Right lobe of liver (tissue), 4 donors: Measurements from ENCODE around the gene LCE6A.

ENCODE experiments used
- POLR2A ChIP-seq: fragments of 450-650 bp; IDR thresholded peaks from one replicate; pipeline ENCODE4 v1.6.1; 2017; ENCODE audit warnings: antibody characterized with exemption, mild to moderate bottlenecking
- TF ChIP-seq, protein P1 (sequence below), 4 donors: fragments of 200-600 bp in 3 of 4; fragments of 450-650 bp in 1 of 4; IDR thresholded peaks; one replicate each; pipeline versions ENCODE4 v1.5.1 to v1.8.0; 2016 to 2022; ENCODE audit warnings: antibody characterized with exemption in 4 of 4, mild to moderate bottlenecking in 2 of 4
- donor health status: DM: no; HTN: no; CAD: no.
- donor health status: DM: no; HTN: no; CAD: no.
- donor health status: DM: no; HTN: yes; CAD: no.

GRCh38 chr1:152842556-152842955, at the start of gene LCE6A:
- TF ChIP-seq, protein P1, sequence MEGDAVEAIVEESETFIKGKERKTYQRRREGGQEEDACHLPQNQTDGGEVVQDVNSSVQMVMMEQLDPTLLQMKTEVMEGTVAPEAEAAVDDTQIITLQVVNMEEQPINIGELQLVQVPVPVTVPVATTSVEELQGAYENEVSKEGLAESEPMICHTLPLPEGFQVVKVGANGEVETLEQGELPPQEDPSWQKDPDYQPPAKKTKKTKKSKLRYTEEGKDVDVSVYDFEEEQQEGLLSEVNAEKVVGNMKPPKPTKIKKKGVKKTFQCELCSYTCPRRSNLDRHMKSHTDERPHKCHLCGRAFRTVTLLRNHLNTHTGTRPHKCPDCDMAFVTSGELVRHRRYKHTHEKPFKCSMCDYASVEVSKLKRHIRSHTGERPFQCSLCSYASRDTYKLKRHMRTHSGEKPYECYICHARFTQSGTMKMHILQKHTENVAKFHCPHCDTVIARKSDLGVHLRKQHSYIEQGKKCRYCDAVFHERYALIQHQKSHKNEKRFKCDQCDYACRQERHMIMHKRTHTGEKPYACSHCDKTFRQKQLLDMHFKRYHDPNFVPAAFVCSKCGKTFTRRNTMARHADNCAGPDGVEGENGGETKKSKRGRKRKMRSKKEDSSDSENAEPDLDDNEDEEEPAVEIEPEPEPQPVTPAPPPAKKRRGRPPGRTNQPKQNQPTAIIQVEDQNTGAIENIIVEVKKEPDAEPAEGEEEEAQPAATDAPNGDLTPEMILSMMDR (IDR thresholded peaks at IDR 0.05), result no peak
- TF ChIP-seq POLR2A, result no peak
